ENCODE results near the gene BMF.
"Not testable (repeated sequence)": the region's sequence is repeated elsewhere in the genome, so short reads cannot be mapped to it uniquely, and the experiment has no call there.

- not testable (repeated sequence) for TF ChIP-seq CTCF (IDR thresholded peaks at IDR 0.05; ENCODE audit: low read depth, low read length, poor library complexity, severe bottlenecking); EZH2phosphoT487 (IDR thresholded peaks at IDR 0.05; ENCODE audit: borderline replicate concordance, low read length)
Observed at GRCh38 chr15:40073716-40074490, 34.8 kb downstream of the BMF start.

All from DOHH2 (cell line).